Measurements from ENCODE around the gene NCS1. TPM values are rescaled to one million over a fixed set of nuclear protein-coding genes. Genes with fewer than 3 reads are reported as not detected.
A peak's percentile ranks its signal among the peaks of the same experiment; 100 is the strongest.

NCS1 gene
- total RNA-seq (2021; ENCODE audit: unreplicated experiment) (68.7 TPM), Bru-seq, nascent RNA (percentile 55 among the genes with signal in this experiment), BruChase-seq, experiment 1, labeled RNA remaining after a 6-hour chase (percentile 81 among the genes with signal in this experiment), BruChase-seq, experiment 2, labeled RNA remaining after a 2-hour chase (percentile 68 among the genes with signal in this experiment)
- 26.6 and 30.0 TPM in 2 replicates for polyA plus RNA-seq (2012)
- long read RNA-seq, full-length matches to known transcripts: 41 of 94 reads
- long read RNA-seq, partial matches to known transcripts: 46 of 94 reads
- long read RNA-seq, other reads (novel, unspliced or antisense): 7 of 94 reads

DNA sequence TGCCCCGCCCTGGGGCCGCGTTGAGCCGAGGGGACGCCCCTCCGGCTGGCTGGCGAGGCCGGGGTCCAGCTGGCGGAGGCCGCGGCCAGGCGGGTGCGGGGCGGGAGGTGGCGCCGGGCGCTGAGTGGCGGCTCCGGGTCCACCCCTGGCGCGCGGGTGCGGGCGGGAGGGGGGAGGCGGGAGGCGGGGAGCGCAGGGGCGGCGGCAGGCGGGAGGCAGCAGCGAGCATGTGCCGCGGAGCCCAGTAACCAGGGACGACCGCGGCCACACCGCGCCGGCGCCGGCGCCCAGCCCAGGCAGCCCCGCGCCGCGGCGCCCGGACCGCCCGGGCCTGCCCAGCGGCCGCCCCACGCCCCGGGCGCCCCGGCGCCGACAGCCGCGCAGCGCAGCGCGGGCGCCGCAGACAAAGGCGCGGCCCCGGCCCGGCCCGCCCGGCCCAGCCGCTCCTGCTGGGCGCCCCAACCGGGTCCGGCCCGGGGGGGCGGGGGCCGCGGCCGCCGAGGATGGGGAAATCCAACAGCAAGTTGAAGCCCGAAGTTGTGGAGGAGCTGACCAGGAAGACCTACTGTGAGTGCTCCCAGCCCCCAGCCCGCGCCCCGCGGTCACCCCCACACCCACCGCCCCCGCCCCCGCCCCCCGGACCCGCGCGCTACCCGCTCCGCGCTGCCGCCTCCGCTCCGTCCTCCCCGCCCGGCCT lies at the start of gene NCS1:
Gene NCS1 (plus strand): TSS at position 244 of the 697 bp plus-strand sequence. CDS start 260 bp downstream, at position 504.
- Histone ChIP-seq H3K9me3 (ENCODE audit: control insufficient read depth in 1 of 2, insufficient read depth in 1 of 2, low read depth in 1 of 2, low read length in 2 of 2) (no peaks in the 10 kb centered on the region), H3K4me1 (ENCODE audit: control insufficient read depth in 1 of 2, insufficient read depth in 2 of 2, low read length in 2 of 2) (peaks cover 8 to 18% of the 10 kb centered on the region in 2 experiments), H3K4me3 (replicated peaks in 1 of 2; ENCODE audit: low read depth in 1 of 2, low read length in 2 of 2) (peak within 1 kb of the TSS; percentile 64 to 83), H3K79me2 (ENCODE audit: insufficient read depth, low read length) (peaks cover 46% of the 10 kb centered on the region), H3K9ac (ENCODE audit: low read length) (peak within 1 kb of the TSS; percentile 78), H3K27ac (ENCODE audit: low read depth, low read length) (peak within 1 kb of the TSS; percentile 63; the same call in 1 of the 2 replicates), H3K36me3 (ENCODE audit: control insufficient read depth in 1 of 2, insufficient read depth in 2 of 2, low read length in 2 of 2) (peaks cover 0 to 4% of the 10 kb centered on the region in 2 experiments; a peak in 1 of 4 replicates), H3K27me3 (ENCODE audit: insufficient read depth, low read length) (no peaks in the 10 kb centered on the region), H2AFZ (ENCODE audit: low read depth, low read length, poor library complexity, severe bottlenecking) (peak within 1 kb of the TSS; percentile 45), H3K4me2 (ENCODE audit: low read length) (peak within 1 kb of the TSS; percentile 98), H3K9me2 (ENCODE audit: insufficient read depth) (no peaks in the 10 kb centered on the region), H4K20me1 (ENCODE audit: insufficient read depth) (no peaks in the 10 kb centered on the region)
- BruUV-seq (replicated peaks): no TSS peak
- ChIA-PET CTCF (no interaction called here), POLR2A (no interaction called here), RAD21 (ENCODE audit: low non-redundant PET in 1 of 2, low total read pairs in 2 of 2, uncharacterized antibody in 2 of 2, unreplicated experiment in 2 of 2) (no interaction called here)
- peak; percentile 27; the same call in 1 of the 2 replicates for TF ChIP-seq POLR2AphosphoS5 (IDR thresholded peaks at IDR 0.05; ENCODE audit: low read depth, low read length)
- TF ChIP-seq, protein P1, sequence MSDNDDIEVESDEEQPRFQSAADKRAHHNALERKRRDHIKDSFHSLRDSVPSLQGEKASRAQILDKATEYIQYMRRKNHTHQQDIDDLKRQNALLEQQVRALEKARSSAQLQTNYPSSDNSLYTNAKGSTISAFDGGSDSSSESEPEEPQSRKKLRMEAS (IDR thresholded peaks at IDR 0.05): 0 out of 2 replicates have a peak, but pooled peaks have one; percentile 14
- no peak for TF ChIP-seq ELF1 (IDR thresholded peaks at IDR 0.05; ENCODE audit: borderline replicate concordance, low read depth)
- peak; percentile 85 for ATAC-seq
- intact Hi-C loops (cut with micrococcal nuclease): no loop called here
- DNase-seq (ENCODE audit: low read depth, low spot score): peak; percentile 21

DNA sequence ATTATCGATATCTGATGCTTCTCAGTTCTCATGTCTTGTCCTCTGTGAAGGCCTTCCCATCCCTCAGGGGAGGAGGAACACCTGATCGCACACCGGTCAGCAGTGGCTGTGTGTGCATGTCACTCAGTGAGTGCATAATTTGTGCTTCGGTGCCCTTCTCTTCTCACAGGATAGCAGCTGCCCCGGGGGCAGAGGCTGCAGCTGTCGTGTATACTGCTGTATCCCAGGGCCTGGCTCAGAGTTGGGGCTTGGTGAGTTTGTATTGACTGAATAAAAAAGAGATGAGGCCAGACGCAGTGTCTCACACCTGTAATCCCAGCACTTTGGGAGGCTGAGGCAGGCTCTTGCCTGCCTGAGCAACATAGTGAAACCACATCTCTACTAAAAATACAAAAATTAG lies 49.7 kb upstream of the NCS1 start:
- H3K79me2 ChIP-seq (ENCODE audit: insufficient read depth, low read length): no peaks in the 10 kb centered on the region
- ChIA-PET POLR2A (no interaction called here), RAD21 (ENCODE audit: low non-redundant PET in 1 of 2, low total read pairs in 2 of 2, uncharacterized antibody in 2 of 2, unreplicated experiment in 2 of 2) (no interaction called here), CTCF (no interaction called here)
- no peaks in the 10 kb centered on the region for H3K36me3 ChIP-seq (ENCODE audit: control insufficient read depth in 1 of 2, insufficient read depth in 2 of 2, low read length in 2 of 2)
- DNase-seq (ENCODE audit: low read depth, low spot score) (no peak), ATAC-seq (no peak)
- TF ChIP-seq EZH2 (IDR thresholded peaks at IDR 0.05): no peak
- TF ChIP-seq EGR1 (IDR thresholded peaks at IDR 0.05; ENCODE audit: low read depth): no peak
- TF ChIP-seq EZH2phosphoT487 (IDR thresholded peaks at IDR 0.05; ENCODE audit: borderline replicate concordance): no peak
- TF ChIP-seq, protein P2, sequence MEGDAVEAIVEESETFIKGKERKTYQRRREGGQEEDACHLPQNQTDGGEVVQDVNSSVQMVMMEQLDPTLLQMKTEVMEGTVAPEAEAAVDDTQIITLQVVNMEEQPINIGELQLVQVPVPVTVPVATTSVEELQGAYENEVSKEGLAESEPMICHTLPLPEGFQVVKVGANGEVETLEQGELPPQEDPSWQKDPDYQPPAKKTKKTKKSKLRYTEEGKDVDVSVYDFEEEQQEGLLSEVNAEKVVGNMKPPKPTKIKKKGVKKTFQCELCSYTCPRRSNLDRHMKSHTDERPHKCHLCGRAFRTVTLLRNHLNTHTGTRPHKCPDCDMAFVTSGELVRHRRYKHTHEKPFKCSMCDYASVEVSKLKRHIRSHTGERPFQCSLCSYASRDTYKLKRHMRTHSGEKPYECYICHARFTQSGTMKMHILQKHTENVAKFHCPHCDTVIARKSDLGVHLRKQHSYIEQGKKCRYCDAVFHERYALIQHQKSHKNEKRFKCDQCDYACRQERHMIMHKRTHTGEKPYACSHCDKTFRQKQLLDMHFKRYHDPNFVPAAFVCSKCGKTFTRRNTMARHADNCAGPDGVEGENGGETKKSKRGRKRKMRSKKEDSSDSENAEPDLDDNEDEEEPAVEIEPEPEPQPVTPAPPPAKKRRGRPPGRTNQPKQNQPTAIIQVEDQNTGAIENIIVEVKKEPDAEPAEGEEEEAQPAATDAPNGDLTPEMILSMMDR (IDR thresholded peaks at IDR 0.05 in 2 of 3, conservative IDR thresholded peaks at IDR 0.05 in 1 of 3; ENCODE audit: borderline replicate concordance in 1 of 3, insufficient read depth in 1 of 3, low read depth in 2 of 3, low read length in 2 of 3): no peak
- no peaks in the 10 kb centered on the region for H3K9me2 ChIP-seq (ENCODE audit: insufficient read depth)
- peaks cover 6 to 18% of the 10 kb centered on the region in 2 experiments for H3K4me1 ChIP-seq (ENCODE audit: control insufficient read depth in 1 of 2, insufficient read depth in 2 of 2, low read length in 2 of 2)
- no peaks in the 10 kb centered on the region for H3K27me3 ChIP-seq (ENCODE audit: insufficient read depth, low read length)
- BruUV-seq (replicated peaks): no TSS peak
- H3K9ac ChIP-seq (ENCODE audit: low read length): no peak overlapping the region
- H3K4me3 ChIP-seq (replicated peaks in 1 of 2; ENCODE audit: low read depth in 1 of 2, low read length in 2 of 2): no peak overlapping the region
- no peaks in the 10 kb centered on the region for H3K9me3 ChIP-seq (ENCODE audit: control insufficient read depth in 1 of 2, insufficient read depth in 1 of 2, low read depth in 1 of 2, low read length in 2 of 2)
- H4K20me1 ChIP-seq (ENCODE audit: insufficient read depth): no peaks in the 10 kb centered on the region
- intact Hi-C loops (cut with micrococcal nuclease): no loop called here
- no peak overlapping the region for H3K4me2 ChIP-seq (ENCODE audit: low read length)
- no peak overlapping the region for H2AFZ ChIP-seq (ENCODE audit: low read depth, low read length, poor library complexity, severe bottlenecking)
- no peak overlapping the region for H3K27ac ChIP-seq (ENCODE audit: low read depth, low read length)
